DMS53 treated with DMSO at 0.1 percent for 48 hours (cell line): ENCODE data around the gene XIAP.

Source experiments
- DNase-seq: peaks from one replicate; lab custom pipeline; 2025; ENCODE audit not compliant: unreplicated experiment; lab: John Stamatoyannopoulos, UW

XIAP gene

DNA sequence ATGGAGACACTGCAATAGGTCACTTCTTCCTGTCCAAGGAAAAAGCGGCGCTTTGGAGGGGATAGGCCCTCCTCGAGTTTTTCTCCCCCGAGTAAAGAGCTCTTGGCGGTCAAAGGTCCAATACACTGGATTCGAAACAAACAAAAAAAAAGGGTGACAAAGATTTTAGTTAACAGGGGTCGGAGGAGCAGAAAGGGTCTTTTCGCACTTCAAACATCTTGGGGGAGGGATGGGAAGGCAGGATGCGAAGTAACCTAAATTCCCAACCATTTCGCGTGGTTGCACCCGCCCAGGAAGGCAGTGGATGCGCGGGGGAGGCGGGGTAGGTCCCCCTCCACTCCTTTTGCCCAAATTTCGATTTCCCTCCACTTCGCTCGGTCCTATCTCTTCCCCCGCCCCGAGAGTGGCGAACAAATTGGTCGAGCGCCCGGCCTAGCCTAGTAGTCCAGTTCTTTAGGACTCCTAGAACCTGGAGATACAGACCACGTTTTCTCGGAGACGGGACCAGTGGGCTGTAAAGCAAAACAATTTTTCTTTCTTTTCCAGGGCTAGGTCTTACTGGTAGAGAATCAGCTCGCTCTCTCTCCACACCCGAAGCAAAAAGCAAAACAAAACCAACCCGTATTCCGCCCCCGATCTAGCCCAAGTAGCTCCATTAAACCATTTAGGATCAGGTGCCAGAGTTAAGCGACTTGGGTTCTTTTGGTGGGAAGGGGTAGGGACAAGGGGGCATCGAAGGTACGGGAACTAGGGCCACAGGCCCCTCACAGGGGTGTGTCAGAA, 99.6 kb downstream of the XIAP start:
- DNase-seq, result peak; percentile 12

DNA sequence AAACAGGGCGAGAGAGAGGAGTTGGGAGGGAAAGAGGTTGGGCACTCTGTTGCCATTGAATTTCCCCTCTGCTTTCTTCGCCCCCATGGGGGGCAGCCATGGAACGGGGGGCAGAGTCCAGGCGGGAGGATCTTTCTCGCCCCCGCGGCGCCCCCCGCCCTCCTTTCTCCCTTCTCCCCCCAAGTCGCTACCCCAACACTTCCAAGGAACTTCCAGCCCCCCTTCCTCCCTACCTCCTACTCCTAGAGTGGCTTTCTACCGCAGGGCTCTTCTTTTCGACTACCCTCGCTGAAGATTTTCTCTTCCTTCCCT, 101.1 kb downstream of the XIAP start:
- no peak for DNase-seq

GRCh38 chrX:123961268-123962005, 101.6 kb downstream of the XIAP start, which contains the start of gene STAG2:
Gene STAG2 (plus strand): TSS chrX:123961706. CDS start chrX:124022628, 60,922 bp downstream.
- peak; percentile 70 for DNase-seq

GRCh38 chrX:123962006-123962467, 102.2 kb downstream of the XIAP start:
- DNase-seq, result no peak

DNA sequence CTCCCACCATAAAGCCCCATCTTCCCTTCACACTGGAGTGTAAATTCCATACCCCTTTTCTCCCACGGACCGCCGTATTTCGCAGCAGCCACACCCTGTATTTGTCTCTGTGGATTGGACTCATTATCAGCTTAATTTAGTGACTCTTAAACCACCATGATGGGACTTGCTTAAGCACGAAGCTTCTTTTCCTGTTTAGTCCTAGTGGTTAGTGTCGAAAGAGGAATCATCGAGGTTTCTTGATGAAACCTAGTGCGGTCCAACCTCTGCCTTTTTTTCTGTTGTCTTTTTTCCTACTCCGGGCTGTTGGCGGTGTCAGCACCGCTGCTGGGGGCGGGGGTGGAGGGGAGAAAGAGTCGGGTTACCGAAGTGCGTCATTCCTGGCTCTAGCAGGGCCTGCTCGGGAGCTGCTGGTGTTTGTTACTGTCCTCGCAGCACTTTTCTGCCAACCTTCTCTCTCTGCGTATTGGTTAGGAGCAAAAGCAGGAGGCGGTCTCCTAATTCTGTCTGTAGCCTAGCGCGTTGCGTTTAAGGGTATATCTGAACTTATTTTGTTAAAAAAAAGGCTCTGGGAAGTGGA, 103.0 kb downstream of the XIAP start:
- peak; percentile 79 for DNase-seq
